Upper lobe of left lung (tissue), 4 donors: ENCODE results near the gene LRRC8E.

Experiments used
- CTCF ChIP-seq, 6 experiments: fragments of 450-650 bp in 4 of 6; fragments of 200-600 bp in 2 of 6; sonication (generic) in 2 of 6; IDR thresholded peaks; one replicate each; pipeline ENCODE4 v1.5.1; 2016 to 2019; ENCODE audit warnings: antibody characterized with exemption in 6 of 6
- EP300 ChIP-seq, 4 donors: sonication (generic); formaldehyde crosslinking; IDR thresholded peaks; one replicate each; pipeline ENCODE4 v1.5.1; 2017; ENCODE audit warnings: antibody characterized with exemption in 4 of 4, control low read depth in 2 of 4
- POLR2AphosphoS5 ChIP-seq, 2 donors: sonication (generic); formaldehyde crosslinking; IDR thresholded peaks; one replicate each; pipeline ENCODE4 v1.5.1; 2017; ENCODE audit warnings: antibody characterized with exemption in 2 of 2

GRCh38 chr19:7867092-7867844, 21.0 kb upstream of the LRRC8E start:
- TF ChIP-seq EP300 (IDR thresholded peaks at IDR 0.05) = no peak
- TF ChIP-seq CTCF (IDR thresholded peaks at IDR 0.05) = no peak
- no peak for TF ChIP-seq POLR2AphosphoS5 (IDR thresholded peaks at IDR 0.05)
